Ovary (tissue), 9 donors: ENCODE results near the gene C1orf56. TPM values are rescaled to one million over a fixed set of nuclear protein-coding genes. Genes with fewer than 3 reads are reported as not detected.

Experiments
- DNase-seq, 5 donors: peaks; one replicate each; pipeline ENCODE4 v3.0.0-alpha.2; 2019 to 2020
- H3K27ac ChIP-seq, 2 donors: fragments of 200-600 bp; one replicate each; pipeline versions ENCODE4 v1.5.1 to v1.8.0; 2019 to 2022
- H3K27me3 ChIP-seq: fragments of 200-600 bp; one replicate; pipeline ENCODE4 v1.8.0; 2022
- H3K36me3 ChIP-seq: fragments of 200-600 bp; sonication (generic); one replicate; pipeline ENCODE4 v1.5.1; 2019
- H3K4me1 ChIP-seq: one replicate; pipeline ENCODE4 v1.8.1; 2013; ENCODE audit warnings: mild to moderate bottlenecking, moderate library complexity; ENCODE audit not compliant: insufficient read depth
- H3K4me3 ChIP-seq: fragments of 200-600 bp; sonication (generic); one replicate; pipeline ENCODE4 v1.5.1; 2017
- H3K9me3 ChIP-seq, 2 donors: fragments of 200-600 bp in 1 of 2; sonication (generic) in 1 of 2; one replicate each; pipeline versions ENCODE4 v1.5.1 to v1.8.1; 2013 to 2019; ENCODE audit warnings: mild to moderate bottlenecking in 1 of 2, moderate library complexity in 1 of 2
- CTCF ChIP-seq, 3 donors: fragments of 450-650 bp in 2 of 3; fragments of 200-600 bp in 1 of 3; IDR thresholded peaks; one replicate each; pipeline versions ENCODE4 v1.5.1 to v1.8.0; 2016 to 2022; ENCODE audit warnings: antibody characterized with exemption in 3 of 3, mild to moderate bottlenecking in 1 of 3
- EP300 ChIP-seq: sonication (generic); formaldehyde crosslinking; IDR thresholded peaks from one replicate; pipeline ENCODE4 v1.6.1; 2017; ENCODE audit warnings: antibody characterized with exemption
- POLR2A ChIP-seq: fragments of 450-650 bp; IDR thresholded peaks from one replicate; pipeline ENCODE4 v1.6.1; 2017; ENCODE audit warnings: antibody characterized with exemption, mild to moderate bottlenecking, moderate library complexity
- WGBS, 3 donors: extraction: QIAGEN DNeasy Blood & Tissue Kit in 1 of 3; methylation state at CpG; one replicate each; pipeline versions ENCODE4 v1.1.5 to v1.1.7; 2013 to 2017; 5-methylcytosine and 5-hydroxymethylcytosine counted together
- intact Hi-C, 4 donors: fragments of 100-400 bp; cut with DNase I; formaldehyde crosslinking; loops; one replicate each; pipeline versions ENCODE4 v1.11.0 to v1.15.1; 2022 to 2023
- polyA plus RNA-seq, 2 donors: library from polyadenylated mRNA; stranded (reverse); fragments of 200-250 nt in 1 of 2; fragments of 350-450 nt in 1 of 2; fragmentation: Illumina TruSeq in 1 of 2; extraction: RNeasy Lipid Tissue Mini Kit (QIAGEN cat#74804) in 1 of 2; gene quantifications; one replicate each; pipeline ENCODE4 v1.2.3, GENCODE V29; 2013 to 2014
- total RNA-seq, 7 donors: library from RNA; depleted of rRNA in 2 of 7; stranded (reverse); fragments of >200 nt in 2 of 7; fragmentation: NEBNext Ultra II Directional in 3 of 7; extraction: Animal tissue kit (Norgen Biotek cat#: 25700) in 3 of 7; gene quantifications; one replicate each; pipeline versions ENCODE4 v1.1.0 to v1.2.4, GENCODE V29; 2016 to 2023
- donor health status: DM: no; HTN: no; CAD: no; lungs with moderate emphysema.
- donor health status: DM: no; HTN: no; CAD: no.
- donor health status: Bipolar disorder and iron deficiency.
- donor health status: DM: yes; HTN: yes; CAD: no.
- donor health status: DM: no; HTN: no; CAD: no.
- donor health status: DM: yes; HTN: yes; CAD: no.

C1orf56 gene
- total and polyA plus RNA-seq, 9 donors = 2.6 to 9.1 (median 6.6) TPM

GRCh38 chr1:151067185-151067584 lies 19.6 kb downstream of the C1orf56 start:
- DNase-seq = no peak
- Histone ChIP-seq H3K27me3 (no peaks in the 10 kb centered on the region), H3K4me1 (peaks cover 6% of the 10 kb centered on the region), H3K36me3 (no peaks in the 10 kb centered on the region), H3K4me3 (no peak overlapping the region), H3K27ac (no peak overlapping the region), H3K9me3 (no peaks in the 10 kb centered on the region)
- intact Hi-C loops = no loop called here
- no peak for TF ChIP-seq EP300
- no peak for TF ChIP-seq CTCF (IDR thresholded peaks at IDR 0.05)
- TF ChIP-seq POLR2A = no peak
- 77 to 89% (median 83%) methylated on average over 4 of the region's 4 CpGs for WGBS, 3 donors

GRCh38 chr1:151069103-151069486 lies 21.5 kb downstream of the C1orf56 start:
- no peaks in the 10 kb centered on the region for H3K9me3 ChIP-seq
- H3K27ac ChIP-seq = peak overlapping the region in 1 of 2 donors; percentile 99
- H3K36me3 ChIP-seq = no peaks in the 10 kb centered on the region
- TF ChIP-seq POLR2A (no peak), CTCF (IDR thresholded peaks at IDR 0.05) (no peak), EP300 (no peak)
- no peak overlapping the region for H3K4me3 ChIP-seq
- WGBS, 3 donors = 84 to 88% (median 86%) methylated on average over 5 of the region's 5 CpGs
- DNase-seq = no peak
- no peaks in the 10 kb centered on the region for H3K27me3 ChIP-seq
- intact Hi-C loops = no loop called here
- H3K4me1 ChIP-seq = peaks cover 6% of the 10 kb centered on the region

- TF ChIP-seq CTCF (IDR thresholded peaks at IDR 0.05) = peak; percentile 77 to 94 (median 86)
- peak; percentile 53 for TF ChIP-seq POLR2A
- TF ChIP-seq EP300 = no peak
- Histone ChIP-seq H3K4me3 (peak within 1 kb of the TSS; percentile 83), H3K9me3 (no peaks in the 10 kb centered on the region), H3K36me3 (no peaks in the 10 kb centered on the region), H3K4me1 (peaks cover 6% of the 10 kb centered on the region), H3K27ac (peak within 1 kb of the TSS; percentile 97 to 99), H3K27me3 (no peaks in the 10 kb centered on the region)
- WGBS, 3 donors = 0 to 1% (median 0%) methylated on average over 50 of the region's 50 CpGs
- DNase-seq = peak; percentile 94 to 96 (median 96)
- intact Hi-C loops = loop anchor here in 2 of 4 donors (2.0 to 10.0 kb wide), 3 partner anchors 22 to 77 kb away; partner anchors contain the start of gene SEMA6C (in 2 of the 2)
Measured at GRCh38 chr1:151070474-151071276, 23.1 kb downstream of the C1orf56 start, which contains the start of gene GABPB2. TSS of gene GABPB2 (plus strand) at chr1:151070761. CDS start at chr1:151088190, 17,429 bp downstream.

- DNase-seq = no peak
- 76 to 81% (median 77%) methylated on average over 13 of the region's 13 CpGs for WGBS, 3 donors
- H3K27me3 ChIP-seq = no peaks in the 10 kb centered on the region
- no peak overlapping the region for H3K27ac ChIP-seq
- no peak overlapping the region for H3K4me3 ChIP-seq
- no peaks in the 10 kb centered on the region for H3K36me3 ChIP-seq
- no peak for TF ChIP-seq EP300
- no peak for TF ChIP-seq CTCF (IDR thresholded peaks at IDR 0.05)
- TF ChIP-seq POLR2A = no peak
- peaks cover 6% of the 10 kb centered on the region for H3K4me1 ChIP-seq
- H3K9me3 ChIP-seq = no peaks in the 10 kb centered on the region
- intact Hi-C loops = loop anchor here in 2 of 4 donors (5.0 to 10.0 kb wide), 2 partner anchors 73 to 75 kb away; partner anchors contain the start of gene SEMA6C (in 2 of the 2)
Measured at GRCh38 chr1:151072224-151072623, 24.7 kb downstream of the C1orf56 start.
